IPS-NIHi11 (cell line): ENCODE data around the gene WDR70.
"Not testable (repeated sequence)": the region's sequence is repeated elsewhere in the genome, so short reads cannot be mapped to it uniquely, and the experiment has no call there.

ENCODE experiments used
- DNase-seq: peaks from one replicate; pipeline ENCODE4 v3.0.0; 2012; ENCODE audit warnings: mixed read lengths, low spot score

Gene WDR70

DNA sequence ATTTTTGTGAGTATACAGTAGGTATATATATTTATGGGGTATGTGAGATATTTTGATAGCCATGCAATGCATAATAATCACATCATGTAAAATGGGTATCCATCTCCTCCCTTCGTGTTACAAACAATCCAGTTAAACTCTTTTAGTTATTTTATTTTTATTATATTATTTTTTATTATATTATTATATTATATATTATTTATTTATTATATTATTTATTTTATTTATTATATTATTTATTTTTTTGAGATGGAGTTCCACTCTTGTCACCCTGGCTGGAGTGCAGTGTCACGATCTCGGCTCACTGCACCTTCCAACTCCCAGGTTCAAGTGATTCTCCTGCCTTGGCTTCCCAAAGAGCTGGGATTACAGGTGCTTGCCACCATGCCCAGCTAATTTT lies 138.6 kb downstream of the WDR70 start:
- no peak for DNase-seq

DNA sequence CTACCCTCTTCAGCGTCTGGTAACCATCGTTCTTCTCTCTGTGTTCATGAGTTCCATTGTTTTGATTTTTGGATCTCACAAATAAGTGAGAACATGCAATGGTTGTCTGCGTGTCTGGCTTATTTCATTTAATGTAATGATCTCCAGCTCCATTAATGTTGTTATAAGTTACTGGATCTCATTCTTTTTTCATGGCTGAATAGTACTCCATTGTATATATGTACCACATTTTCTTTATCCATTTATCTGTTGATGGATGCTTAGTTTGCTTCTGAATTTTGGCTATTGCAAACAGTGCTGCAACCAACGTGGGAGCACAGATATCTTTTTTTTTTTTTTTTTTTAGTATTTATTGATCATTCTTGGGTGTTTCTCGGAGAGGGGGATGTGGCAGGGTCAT lies 139.2 kb downstream of the WDR70 start:
- not testable (repeated sequence) for DNase-seq

DNA sequence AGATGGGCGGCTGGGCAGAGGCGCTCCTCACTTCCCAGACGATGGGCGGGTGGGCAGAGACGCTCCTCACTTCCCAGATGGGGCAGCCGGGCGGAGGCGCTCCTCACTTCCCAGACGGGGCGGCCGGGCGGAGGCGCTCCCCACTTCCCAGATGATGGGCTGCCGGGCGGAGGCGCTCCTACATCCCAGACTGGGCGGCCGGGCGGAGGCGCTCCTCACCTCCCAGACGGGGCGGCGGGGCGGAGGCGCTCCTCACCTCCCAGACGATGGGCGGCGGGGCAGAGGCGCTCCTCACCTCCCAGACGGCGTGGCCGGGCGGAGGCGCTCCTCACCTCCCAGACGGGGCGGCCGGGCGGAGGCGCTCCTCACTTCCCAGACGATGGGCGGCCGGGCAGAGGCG lies 140.2 kb downstream of the WDR70 start:
- DNase-seq = no peak

DNA sequence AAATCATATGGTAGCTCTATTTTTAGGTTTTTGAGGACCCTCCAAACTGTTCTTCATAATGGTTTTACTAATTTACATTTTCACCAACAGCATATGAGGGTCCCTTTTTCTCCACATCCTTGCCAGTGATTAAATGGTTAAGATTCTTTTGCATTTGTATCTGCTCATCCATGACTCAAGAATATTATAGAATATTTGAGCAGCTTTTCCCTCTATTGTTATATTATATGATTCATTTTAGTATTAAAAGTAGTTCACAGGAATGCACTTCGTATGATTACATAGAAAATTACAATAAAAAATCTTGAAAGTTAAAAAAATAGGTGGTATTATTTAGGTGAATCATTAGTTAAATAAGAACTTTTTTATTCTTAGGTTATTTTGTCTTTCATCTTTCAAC lies 140.7 kb downstream of the WDR70 start:
- DNase-seq = no peak

DNA sequence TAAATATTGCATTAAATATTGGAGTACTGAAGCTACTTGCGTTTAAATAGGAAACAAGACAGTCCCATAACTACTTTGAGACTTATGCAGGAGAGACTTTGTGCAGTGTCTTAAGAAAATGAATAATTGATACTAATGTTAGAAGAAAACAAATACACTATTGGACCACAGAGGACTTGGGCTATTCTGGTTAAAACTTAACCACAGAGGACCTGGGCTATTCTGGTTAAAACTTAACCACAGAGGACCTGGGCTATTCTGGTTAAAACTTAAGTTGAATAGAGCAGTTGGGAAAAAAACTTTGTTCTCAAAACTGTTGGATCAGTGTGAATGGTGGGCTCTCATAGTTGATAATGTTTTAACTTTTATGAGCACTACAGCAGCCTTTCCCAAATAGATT lies 141.7 kb downstream of the WDR70 start:
- DNase-seq = no peak

DNA sequence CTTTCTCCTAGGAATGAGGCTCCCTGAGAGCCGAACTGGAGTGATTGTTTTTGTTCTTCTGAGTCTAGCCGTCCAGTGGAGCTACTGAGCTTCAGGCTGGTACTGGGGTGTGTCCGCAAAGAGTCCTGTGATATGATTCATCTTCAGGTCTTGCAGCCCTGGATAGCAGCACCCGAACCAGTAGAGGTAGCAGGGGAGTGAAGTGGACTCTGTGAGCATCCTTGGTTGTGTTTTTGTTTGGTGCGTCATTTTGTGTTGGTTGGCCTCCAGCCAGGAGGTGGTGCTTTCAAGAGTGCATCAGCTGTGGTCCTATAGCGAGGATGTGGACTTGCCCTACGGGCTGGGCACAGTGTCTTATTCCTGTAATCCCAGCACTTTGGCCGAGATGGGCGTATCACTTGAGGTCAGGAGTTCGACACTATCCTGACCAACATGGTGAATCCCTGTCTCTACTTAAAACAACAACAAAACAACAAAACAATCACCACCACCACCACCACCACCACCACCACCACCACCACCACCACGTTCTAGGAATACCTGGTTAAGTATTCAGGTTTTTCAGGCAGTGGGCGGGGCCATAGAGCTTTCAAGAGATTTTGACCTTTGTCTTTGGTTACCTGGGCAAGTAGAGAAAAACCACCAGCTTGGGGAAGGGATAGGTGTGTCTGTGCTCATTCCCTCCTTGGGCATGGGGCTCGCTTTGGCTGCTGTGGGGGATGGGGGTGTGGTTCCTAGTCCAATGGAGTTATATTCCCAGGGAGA lies 154.0 kb downstream of the WDR70 start:
- DNase-seq = no peak

DNA sequence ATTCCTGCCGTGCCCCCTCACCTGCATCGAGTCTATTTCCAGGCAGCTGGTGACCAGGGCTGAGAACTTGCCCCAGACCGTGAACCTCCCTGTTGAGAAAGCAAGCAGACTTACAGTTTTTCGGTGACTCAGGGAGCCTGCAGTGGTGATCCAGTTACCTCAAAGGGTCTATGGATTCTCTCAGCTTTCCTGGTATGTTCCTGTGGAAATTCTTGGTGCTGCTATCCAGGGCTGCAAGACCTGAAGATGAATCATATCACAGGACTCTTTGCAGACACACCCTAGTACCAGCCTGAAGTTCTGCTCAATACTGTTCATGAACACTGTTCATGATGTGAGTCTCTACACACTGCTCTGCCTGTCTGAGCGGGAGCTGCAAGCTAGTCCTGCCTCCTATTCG lies 154.7 kb downstream of the WDR70 start:
- no peak for DNase-seq

DNA sequence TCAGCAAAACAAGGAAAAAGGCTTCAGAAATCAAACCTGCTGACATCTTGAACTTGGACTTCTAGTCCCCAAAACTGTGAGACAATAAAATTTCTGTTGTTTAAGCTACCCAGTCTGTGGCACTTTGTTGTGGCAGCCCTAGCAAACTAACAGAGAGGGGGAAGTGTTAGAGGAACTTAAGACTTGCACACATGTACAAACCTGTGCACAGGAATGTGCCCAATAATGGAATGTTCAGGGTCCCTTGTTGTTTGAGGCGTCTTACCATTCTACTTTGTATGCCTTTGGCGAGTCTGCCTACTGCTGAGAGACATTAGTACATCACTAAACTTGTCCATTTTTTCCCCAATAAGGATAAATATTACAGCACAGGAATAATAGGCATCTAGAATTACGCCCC lies 160.3 kb downstream of the WDR70 start:
- no peak for DNase-seq

DNA sequence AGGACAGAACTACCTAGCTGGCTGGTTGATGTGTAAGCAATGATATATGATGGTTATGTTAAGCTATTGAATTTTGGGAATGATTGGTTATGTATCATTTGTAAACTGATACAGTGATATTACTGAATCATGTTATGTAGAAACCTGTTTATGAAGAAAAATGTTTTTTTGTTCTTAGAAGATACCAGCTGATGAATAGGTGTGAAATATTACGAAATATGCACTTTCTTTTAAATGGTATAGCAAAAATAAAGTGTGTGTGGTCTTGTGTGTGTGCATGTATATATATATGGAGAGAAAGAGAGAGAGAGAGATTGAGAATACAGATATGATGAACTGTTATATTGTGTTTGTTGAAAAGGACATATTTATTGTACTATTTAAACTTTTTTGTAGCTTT lies 164.1 kb downstream of the WDR70 start:
- DNase-seq = no peak

DNA sequence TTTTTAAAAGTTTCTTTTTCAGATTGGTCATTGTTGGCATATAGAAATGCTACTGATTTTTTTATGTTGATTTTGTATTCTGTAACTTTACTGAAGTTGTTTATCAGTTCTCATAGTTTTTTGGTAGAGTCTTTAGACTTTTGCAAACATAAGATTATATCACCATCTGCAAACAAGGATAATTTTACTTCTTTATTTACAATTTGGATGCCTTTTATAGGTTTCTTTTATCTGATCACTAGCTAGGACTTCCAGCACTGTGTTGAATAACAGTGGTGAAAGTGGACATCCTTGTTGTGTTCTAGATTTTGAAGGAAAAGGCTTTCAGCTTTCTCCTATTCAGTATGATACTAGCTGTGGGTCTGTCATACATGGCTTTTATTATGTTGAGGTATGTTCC lies 170.3 kb downstream of the WDR70 start:
- no peak for DNase-seq

DNA sequence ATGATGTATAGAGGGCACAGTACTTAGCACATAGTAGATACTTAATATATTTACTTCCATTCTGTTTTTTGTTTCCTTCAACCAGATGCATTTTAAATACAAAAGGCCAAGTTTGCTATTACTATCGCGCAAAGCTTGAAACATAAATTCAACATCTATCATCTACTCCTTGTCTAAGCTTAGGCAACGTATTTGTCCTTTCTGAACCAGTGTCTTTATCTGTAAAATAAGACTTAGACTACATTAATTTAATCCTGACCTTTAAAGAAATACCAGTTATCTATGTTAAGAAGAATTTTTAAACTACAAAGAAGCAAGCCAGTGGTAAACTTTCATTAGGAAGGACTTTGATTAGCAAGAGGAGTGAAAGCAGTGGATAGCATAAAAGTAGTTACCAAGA lies 173.0 kb downstream of the WDR70 start:
- no peak for DNase-seq

DNA sequence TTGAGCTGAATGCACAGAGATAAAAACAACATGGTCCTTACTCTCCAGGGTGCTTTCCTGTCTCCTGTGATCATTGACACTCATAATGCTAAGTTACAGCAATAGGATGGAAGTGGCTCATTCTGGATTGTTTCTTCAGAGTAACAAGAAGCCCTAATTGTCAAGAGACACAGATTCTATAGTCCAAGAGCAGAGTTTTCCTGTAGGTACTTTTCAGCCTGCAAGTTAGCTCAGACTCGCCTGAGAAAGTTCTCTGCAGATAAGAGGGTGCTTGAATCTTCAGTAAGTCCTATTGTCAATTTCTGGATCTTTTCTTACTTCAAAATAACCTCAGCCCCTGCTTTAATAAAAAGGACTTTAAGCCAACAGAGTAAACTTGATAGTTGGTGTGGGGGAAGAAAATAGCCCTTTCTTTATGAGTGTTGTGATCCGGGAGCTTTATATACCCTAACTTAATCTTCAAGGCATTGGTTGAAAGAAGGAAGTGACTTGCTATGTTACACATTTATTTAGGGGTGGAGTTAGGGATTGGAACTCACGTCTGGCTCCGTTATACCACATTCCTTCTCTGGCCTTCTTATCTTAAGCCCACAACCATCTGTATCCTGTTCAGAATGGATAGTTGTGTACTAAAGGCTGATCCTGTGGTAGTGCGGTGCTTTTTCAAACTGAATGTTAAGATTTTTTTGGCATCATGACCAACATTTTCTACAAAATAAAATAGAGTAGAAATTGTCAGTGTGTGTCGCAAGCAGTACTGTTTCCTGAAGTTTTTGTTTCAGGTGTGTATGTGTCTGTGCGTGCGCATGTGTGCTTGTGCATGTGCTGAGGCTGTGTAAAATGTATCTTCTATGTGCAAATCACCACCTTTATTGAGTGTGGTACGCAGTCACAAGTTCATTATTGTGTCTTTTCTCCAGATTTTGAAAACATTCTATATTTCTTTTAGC lies 173.9 kb downstream of the WDR70 start:
- no peak for DNase-seq

DNA sequence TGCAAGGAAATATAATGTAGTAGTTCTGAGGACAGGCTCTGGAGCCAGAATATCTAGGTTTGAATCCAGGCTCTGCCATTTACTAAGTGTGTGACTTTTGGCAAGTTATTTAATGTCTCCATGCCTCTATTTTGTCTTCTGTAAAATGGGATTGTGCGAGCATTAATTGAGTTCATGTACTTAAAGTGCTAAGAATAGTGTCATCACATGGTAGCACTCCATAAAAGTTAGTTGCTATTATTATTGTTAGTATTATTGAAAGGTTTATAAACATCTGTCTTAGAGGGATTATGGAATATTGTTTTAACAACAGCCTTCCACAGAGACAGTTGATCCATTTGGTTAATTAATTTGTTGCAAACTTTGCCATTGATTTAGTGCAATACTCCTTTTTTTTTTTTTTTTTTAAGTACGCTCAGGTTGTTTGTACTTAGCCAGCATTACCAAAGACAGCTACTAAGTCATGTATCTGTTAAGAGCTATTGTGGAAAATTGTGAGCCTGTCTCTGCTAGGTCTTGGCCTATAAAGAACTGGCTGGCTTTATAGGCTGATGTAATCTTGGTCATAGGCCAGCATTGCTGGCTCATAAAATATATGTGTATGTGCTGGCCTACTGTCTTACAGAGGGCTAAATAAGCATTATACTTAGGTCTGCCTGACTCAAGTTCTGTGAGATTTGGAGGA lies 174.7 kb downstream of the WDR70 start:
- no peak for DNase-seq

DNA sequence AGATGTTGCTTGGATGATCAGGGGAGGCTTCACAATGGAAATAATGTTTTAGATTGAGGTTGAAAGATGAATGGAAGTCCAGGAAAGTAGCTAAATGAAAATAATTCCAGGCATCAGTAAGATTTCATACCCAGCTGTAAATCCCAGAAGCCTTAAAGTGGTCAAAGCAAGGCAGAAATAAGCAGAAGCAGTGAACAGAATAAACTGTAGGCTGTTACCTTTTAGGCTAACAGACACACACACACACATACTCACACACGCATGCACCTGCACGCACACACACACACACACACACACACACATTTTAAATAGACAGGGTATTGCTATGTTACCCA lies 175.3 kb downstream of the WDR70 start:
- DNase-seq = no peak

DNA sequence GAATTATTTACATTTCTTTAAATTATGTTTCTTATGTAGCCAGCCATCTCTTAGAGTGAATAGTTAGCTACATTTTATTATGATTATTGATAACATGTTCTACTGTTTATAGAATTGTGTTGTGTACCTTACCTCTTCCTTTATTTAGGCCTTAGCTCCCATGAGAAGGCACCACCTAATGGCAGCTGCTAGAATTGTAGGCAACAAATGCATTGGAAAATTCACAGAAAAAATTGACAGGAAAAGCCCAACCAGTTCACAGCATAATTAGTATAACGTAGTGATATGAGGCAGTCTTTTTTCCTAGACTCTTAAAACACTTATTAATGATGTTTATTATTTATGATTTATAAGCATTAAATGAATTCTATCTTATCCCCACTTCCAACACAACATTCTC lies 175.8 kb downstream of the WDR70 start:
- DNase-seq = peak; percentile 25

DNA sequence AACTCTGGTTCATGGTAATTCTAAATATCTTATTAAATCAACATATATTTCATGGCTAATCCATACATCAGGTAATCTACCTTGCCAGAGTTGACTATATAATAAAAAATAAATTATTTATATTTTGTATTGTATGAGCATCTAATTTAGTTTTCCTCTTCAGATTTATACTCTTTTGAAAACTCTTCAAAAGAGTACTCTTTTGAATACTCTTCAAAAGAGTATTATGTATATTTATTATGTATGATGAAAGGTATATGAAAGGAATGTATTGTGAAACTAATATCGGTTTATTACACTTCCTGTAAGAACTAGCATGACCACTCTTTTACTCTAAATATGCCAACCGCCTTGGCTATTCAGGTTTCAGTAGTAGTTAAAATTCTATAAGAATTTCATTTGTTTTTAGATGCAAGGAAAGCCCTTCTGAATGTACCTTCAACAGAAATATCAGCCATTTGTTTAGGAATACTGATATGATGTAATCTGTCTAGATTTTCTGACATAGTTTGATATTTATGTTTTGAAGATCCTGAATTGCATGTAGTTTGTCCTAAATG lies 178.7 kb downstream of the WDR70 start:
- DNase-seq = no peak

DNA sequence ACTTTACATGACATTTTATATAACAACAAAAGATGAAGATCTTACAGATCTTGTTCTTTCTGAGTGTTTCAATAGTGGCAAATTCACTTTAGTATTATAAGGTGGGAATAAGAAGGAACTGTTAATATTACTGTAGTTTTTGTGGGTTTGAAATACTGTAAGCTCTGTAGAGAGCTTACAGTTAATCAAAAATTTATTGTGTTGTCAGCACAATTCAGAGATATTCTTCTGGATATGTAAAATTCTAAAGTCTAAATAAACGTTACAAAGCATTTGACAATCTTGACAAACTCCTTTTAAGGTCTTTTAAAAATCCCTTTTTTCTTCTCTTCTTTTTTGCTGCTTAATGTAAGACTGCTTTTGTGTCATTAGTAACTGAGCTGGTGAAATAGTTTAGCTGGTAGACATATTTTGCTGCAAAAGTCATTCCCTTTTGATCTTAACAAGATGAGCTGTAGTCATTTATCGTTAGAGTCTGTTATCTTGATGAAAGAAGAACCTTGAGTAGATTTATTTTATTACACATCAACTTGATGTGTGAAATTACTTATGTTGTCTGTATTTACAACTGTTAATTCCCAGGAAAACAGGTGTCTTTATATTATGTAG lies 186.0 kb downstream of the WDR70 start:
- DNase-seq = no peak

DNA sequence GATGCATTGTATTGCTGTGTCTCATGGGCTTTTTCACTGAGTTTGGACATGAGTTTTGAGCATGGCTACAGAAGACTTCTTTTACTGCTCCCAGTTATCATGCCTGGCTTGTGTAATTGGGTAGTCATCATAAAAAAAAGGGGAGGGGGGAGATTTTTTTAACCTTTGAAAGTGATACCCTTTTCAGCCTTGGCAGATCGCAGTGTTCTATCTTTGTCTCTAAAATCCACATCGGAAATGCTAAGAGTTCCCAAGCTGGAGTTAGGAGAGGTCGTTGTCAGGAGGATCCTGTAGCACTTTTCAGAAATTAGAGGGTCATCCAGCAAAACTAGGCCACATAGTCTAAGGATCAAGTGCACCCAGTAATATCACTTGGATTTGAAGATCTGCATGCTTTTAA lies 188.4 kb downstream of the WDR70 start:
- DNase-seq = no peak

DNA sequence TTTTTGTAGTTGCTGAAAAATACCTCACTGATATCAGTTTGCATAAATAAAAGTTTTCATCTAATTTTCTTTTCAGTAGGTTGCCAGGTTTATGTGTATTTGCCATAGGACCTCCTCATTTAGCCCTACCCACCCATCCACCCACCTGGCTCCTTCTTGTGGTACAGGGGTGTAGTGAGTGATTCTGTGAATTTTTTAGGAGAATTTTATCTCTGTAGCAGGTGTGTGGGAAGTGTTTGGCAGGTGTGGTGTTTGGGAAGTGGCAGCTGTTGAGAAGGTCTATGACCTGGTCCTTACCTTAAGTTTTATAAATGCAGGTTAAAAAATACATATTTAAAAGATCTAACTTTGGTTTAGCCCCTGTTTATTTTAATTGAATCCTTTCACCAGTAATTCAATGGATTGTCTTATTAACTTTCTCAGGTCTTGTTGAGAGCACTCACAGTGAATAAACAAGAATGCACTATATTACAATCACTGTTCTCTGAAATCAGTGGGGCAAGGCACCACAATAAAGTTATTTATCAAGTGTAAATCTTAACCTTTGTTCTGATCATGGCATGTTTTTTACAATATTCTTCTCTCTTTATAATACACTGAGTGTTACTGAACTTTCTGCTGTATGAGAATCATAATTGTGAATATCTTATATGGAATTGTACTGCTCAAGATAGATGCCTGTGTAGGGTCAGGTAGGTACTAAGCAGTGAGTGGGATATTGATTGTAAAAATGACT lies 189.1 kb downstream of the WDR70 start:
- no peak for DNase-seq

DNA sequence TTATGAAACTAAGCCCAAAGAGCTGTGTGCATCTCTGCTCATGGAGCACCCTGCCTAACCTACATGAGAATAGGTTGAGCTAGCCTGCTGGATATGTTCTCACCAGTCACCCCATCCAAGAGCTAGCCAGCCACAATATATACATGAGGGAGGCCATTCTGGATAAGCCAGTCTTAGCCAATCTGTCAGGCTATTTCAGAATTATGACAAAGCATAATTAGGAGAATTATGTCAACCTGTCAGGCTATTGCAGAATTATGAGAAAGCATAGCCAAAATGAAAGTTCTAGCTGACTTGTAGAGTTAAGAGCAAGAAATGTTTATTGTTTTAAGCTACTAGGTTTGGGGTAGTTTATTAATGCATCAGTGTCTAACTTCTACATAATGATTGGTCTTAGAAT lies 189.8 kb downstream of the WDR70 start:
- no peak for DNase-seq

DNA sequence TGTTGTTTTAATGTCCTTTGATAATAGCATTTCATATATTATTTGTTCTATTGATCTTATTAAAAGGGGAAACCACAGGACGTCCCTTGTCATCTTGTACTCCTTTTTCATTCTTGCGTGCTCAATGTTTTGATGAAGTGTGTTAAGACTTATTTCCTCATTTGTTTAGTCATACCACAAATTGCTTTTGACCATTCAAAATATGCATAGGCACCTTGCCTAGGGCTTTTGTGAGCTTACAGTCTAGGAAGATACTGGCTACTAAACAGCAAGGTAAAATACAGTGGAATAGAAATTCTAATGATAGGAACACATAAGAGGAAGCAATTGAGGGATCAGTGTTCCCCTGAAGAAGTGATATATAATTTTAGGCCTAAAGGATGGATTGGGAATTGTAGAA lies 190.3 kb downstream of the WDR70 start:
- DNase-seq = no peak
